Stomach (tissue), 4 donors: ENCODE measurements around the gene MYOD1.

Source experiments
- CTCF ChIP-seq, 7 experiments: fragments of 450-650 bp in 4 of 7; fragments of 200-600 bp in 3 of 7; sonication (generic) in 3 of 7; IDR thresholded peaks; one replicate each; pipeline ENCODE4 v1.5.1; 2016 to 2019; ENCODE audit warnings: antibody characterized with exemption in 7 of 7, control low read depth in 2 of 7, mild to moderate bottlenecking in 1 of 7
- EP300 ChIP-seq: sonication (generic); formaldehyde crosslinking; IDR thresholded peaks from one replicate; pipeline ENCODE4 v1.6.1; 2017; ENCODE audit warnings: antibody characterized with exemption
- POLR2A ChIP-seq, 4 donors: fragments of 450-650 bp; IDR thresholded peaks; one replicate each; pipeline ENCODE4 v1.6.1; 2016; ENCODE audit warnings: antibody characterized with exemption in 4 of 4, control low read depth in 2 of 4, mild to moderate bottlenecking in 1 of 4, moderate library complexity in 1 of 4

GRCh38 chr11:17718015-17718414 is 1.4 kb upstream of the MYOD1 start:
- no peak for TF ChIP-seq CTCF (IDR thresholded peaks at IDR 0.05)
- no peak for TF ChIP-seq POLR2A (IDR thresholded peaks at IDR 0.05)
- TF ChIP-seq EP300, result no peak
